Keratinocyte (primary cell): Measurements from ENCODE around the gene MGMT. TPM values are rescaled to one million over a fixed set of nuclear protein-coding genes. Genes with fewer than 3 reads are reported as not detected.

ENCODE experiments used
- DNase-seq: peaks from one replicate; pipeline ENCODE4 v3.0.0-alpha.2; 2011; ENCODE audit warnings: low read depth, missing footprints, low spot score
- FAIRE-seq: peaks from 2 replicates; lab custom pipeline; 2011; peaks lifted over from hg19 to GRCh38; lab: Jason Lieb, UNC
- H2AFZ ChIP-seq: 2 replicates; pipeline ENCODE4 v1.6.0; 2012; ENCODE audit warnings: low read length, control low read depth, inconsistent platforms; ENCODE audit not compliant: control insufficient read depth
- H3K27ac ChIP-seq: 2 replicates; pipeline ENCODE4 v1.5.1; 2011; ENCODE audit warnings: low read length; ENCODE audit not compliant: control insufficient read depth, insufficient read depth
- H3K27me3 ChIP-seq: 3 replicates; pipeline ENCODE4 v1.6.0; 2011; ENCODE audit warnings: low read length; ENCODE audit not compliant: control insufficient read depth, insufficient read depth; ENCODE audit errors: extremely low read depth
- H3K36me3 ChIP-seq, 2 experiments: 2 replicates in 1 of 2; 3 replicates in 1 of 2; pipeline ENCODE4 v1.5.1; 2011; ENCODE audit warnings: low read length in 2 of 2, mild to moderate bottlenecking in 1 of 2; ENCODE audit not compliant: control insufficient read depth in 2 of 2, insufficient read depth in 2 of 2; ENCODE audit errors: extremely low read depth in 1 of 2
- H3K4me1 ChIP-seq: 3 replicates; pipeline ENCODE4 v1.5.1; 2011; ENCODE audit warnings: low read length; ENCODE audit not compliant: control insufficient read depth, insufficient read depth; ENCODE audit errors: extremely low read depth
- H3K4me2 ChIP-seq: 3 replicates; pipeline ENCODE4 v1.6.0; 2011; ENCODE audit warnings: low read depth, low read length; ENCODE audit not compliant: control insufficient read depth, insufficient read depth; ENCODE audit errors: extremely low read depth
- H3K4me3 ChIP-seq, 3 experiments: fragments of 200-600 bp in 1 of 3; sonication (generic) in 1 of 3; 2 replicates in 2 of 3; 3 replicates in 1 of 3; pipeline ENCODE4 v1.5.1; 2011 to 2016; ENCODE audit warnings: low read length in 3 of 3, mild to moderate bottlenecking in 3 of 3, control low read depth in 2 of 3, inconsistent platforms in 1 of 3, low read depth in 1 of 3, mixed read lengths in 1 of 3, mixed run types in 1 of 3, moderate library complexity in 1 of 3; ENCODE audit not compliant: control insufficient read depth in 2 of 3, insufficient read depth in 2 of 3; ENCODE audit errors: extremely low read depth in 1 of 3
- H3K79me2 ChIP-seq: 2 replicates; pipeline ENCODE4 v1.6.0; 2012; ENCODE audit warnings: low read length; ENCODE audit not compliant: control insufficient read depth, insufficient read depth
- H3K9ac ChIP-seq: 3 replicates; pipeline ENCODE4 v1.6.0; 2011; ENCODE audit warnings: low read length; ENCODE audit not compliant: control insufficient read depth, insufficient read depth; ENCODE audit errors: extremely low read depth
- H3K9me1 ChIP-seq: 3 replicates; pipeline ENCODE4 v1.6.0; 2011; ENCODE audit warnings: low read length; ENCODE audit not compliant: control insufficient read depth, insufficient read depth; ENCODE audit errors: extremely low read depth
- H3K9me3 ChIP-seq: 2 replicates; pipeline ENCODE4 v1.5.1; 2012; ENCODE audit warnings: low read depth, low read length; ENCODE audit not compliant: control insufficient read depth
- H4K20me1 ChIP-seq: 3 replicates; pipeline ENCODE4 v1.6.0; 2011; ENCODE audit warnings: low read length; ENCODE audit not compliant: control insufficient read depth, insufficient read depth; ENCODE audit errors: extremely low read depth
- CTCF ChIP-seq, 3 experiments: IDR thresholded peaks in 1 of 3; conservative IDR thresholded peaks in 1 of 3; optimal IDR thresholded peaks in 1 of 3; 2 replicates in 2 of 3; 3 replicates in 1 of 3; pipeline versions ENCODE3 to v1.5.1; 2011; ENCODE audit warnings: low read length in 3 of 3, mild to moderate bottlenecking in 3 of 3, moderate library complexity in 2 of 3, control low read depth in 1 of 3, inconsistent platforms in 1 of 3; ENCODE audit not compliant: insufficient read depth in 2 of 3; ENCODE audit errors: extremely low read depth in 1 of 3
- EZH2 ChIP-seq: IDR thresholded peaks from one replicate; pipeline ENCODE4 v1.6.1; 2012; ENCODE audit warnings: inconsistent platforms, mild to moderate bottlenecking, low read length, moderate library complexity
- dilution Hi-C: fragments of 300-500 bp; cut with MboI; formaldehyde crosslinking; loops from one replicate; pipeline ENCODE4 v1.7.0; 2020; ENCODE audit warnings: low sequenced_read_pairs; ENCODE audit not compliant: extremely low pct_ligation_motif_present
- polyA plus RNA-seq, 5 experiments: library from polyadenylated mRNA; depleted of rRNA in 3 of 5; stranded (reverse) in 3 of 5; stranded (forward) in 1 of 5; unstranded in 1 of 5; fragments of >200 nt; gene quantifications; 1 replicate in 1 of 5; 2 replicates in 3 of 5; 3 replicates in 1 of 5; pipeline versions ENCODE4 v1.2.1 to v1.2.3, GENCODE V29; 2011 to 2012; ENCODE audit warnings: missing spikeins in 2 of 5, low read depth in 1 of 5, low replicate concordance in 1 of 5

The MGMT gene
- polyA plus RNA-seq, 1 donor (not counting 4 experiments of a cell fraction or from before 2014, with no cell fraction given), result 15.2 TPM

DNA sequence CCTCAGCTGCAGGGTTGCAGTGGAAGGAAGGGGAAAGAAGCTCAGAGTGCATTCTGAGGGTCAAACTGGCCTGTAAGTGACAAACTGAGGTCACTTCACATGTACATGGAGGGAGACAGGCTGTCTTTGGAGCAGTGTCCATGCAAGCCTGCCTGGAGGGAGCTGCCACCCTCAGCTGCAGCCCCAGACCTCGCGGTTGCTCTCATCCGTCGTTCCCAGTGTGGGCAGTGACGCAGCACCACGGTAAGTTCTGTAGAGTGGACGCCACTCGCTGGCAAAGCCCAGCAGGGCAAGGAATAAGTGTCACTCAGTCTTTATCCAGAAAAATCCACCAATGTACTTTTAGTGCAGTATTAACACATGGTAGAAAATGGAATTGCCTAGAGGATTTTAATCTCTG lies 225.7 kb downstream of the MGMT start:
- no peak for FAIRE-seq
- TF ChIP-seq EZH2, result no peak
- no peak for TF ChIP-seq CTCF (optimal IDR thresholded peaks at IDR 0.05 in 1 of 3, IDR thresholded peaks at IDR 0.05 in 1 of 3, conservative IDR thresholded peaks at IDR 0.05 in 1 of 3; ENCODE audit: extremely low read depth in 1 of 3, insufficient read depth in 2 of 3, low read length in 3 of 3)
- H2AFZ ChIP-seq, result no peak overlapping the region

DNA sequence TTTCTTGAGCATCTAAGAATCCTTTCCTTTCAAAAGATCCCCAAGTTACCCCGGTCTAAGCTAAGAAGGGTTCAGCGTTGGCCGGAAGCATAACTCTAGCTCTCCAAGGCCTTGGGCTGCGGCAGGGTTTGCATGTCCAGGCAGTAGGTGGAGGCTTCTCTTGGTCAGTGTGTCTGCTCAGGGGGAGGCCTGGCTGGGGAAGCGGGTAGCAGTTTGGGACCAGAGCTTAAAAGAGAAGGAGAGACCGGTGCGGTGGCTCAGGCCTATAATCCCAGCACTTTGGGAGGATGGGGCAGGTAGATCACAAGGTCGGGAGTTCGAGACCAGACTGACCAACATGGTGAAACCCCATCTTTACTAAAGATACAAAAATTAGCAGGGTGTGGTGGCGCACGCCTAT lies 226.3 kb downstream of the MGMT start:
- FAIRE-seq, result no peak
- Histone ChIP-seq H3K9me1 (no peaks in the 10 kb centered on the region), H3K9ac (no peak overlapping the region), H2AFZ (no peak overlapping the region), H3K36me3 (no peaks in the 10 kb centered on the region), H3K9me3 (no peaks in the 10 kb centered on the region), H3K27me3 (no peaks in the 10 kb centered on the region), H3K79me2 (no peaks in the 10 kb centered on the region), H3K4me1 (peaks cover 18% of the 10 kb centered on the region), H4K20me1 (no peaks in the 10 kb centered on the region), H3K4me2 (no peak overlapping the region), H3K4me3 (no peak overlapping the region), H3K27ac (no peak overlapping the region)
- dilution Hi-C loops, result no loop called here
- DNase-seq, result no peak
- TF ChIP-seq EZH2 (no peak), CTCF (optimal IDR thresholded peaks at IDR 0.05 in 1 of 3, IDR thresholded peaks at IDR 0.05 in 1 of 3, conservative IDR thresholded peaks at IDR 0.05 in 1 of 3; ENCODE audit: extremely low read depth in 1 of 3, insufficient read depth in 2 of 3, low read length in 3 of 3) (no peak)

More for the DNA sequence above, 225.7 kb downstream of the MGMT start:
- Histone ChIP-seq H3K4me2 (no peak overlapping the region), H3K36me3 (no peaks in the 10 kb centered on the region), H3K27me3 (no peaks in the 10 kb centered on the region), H3K27ac (no peak overlapping the region), H3K9me3 (no peaks in the 10 kb centered on the region), H3K79me2 (no peaks in the 10 kb centered on the region), H3K9me1 (no peaks in the 10 kb centered on the region), H3K4me3 (no peak overlapping the region), H3K9ac (no peak overlapping the region), H3K4me1 (peaks cover 18% of the 10 kb centered on the region), H4K20me1 (no peaks in the 10 kb centered on the region)
- DNase-seq, result no peak
- dilution Hi-C loops, result no loop called here
